ENCODE measurements around the gene PIGQ. TPM values are rescaled to one million over a fixed set of nuclear protein-coding genes. Genes with fewer than 3 reads are reported as not detected.

PIGQ gene
- total RNA-seq, 1 donor from 2014 or later, result 34.1 TPM

GRCh38 chr16:558298-559020 lies 11.3 kb upstream of the PIGQ start:
- Mint-ChIP-seq H3K36me3 (ENCODE audit: low read depth) (peaks cover 1% of the 10 kb centered on the region), H3K27ac (ENCODE audit: unreplicated experiment) (no peak overlapping the region)

GRCh38 chr16:559021-559380 lies 10.8 kb upstream of the PIGQ start:
- H3K4me3 Mint-ChIP-seq (ENCODE audit: unreplicated experiment), result no peak overlapping the region
- H3K4me1 Mint-ChIP-seq (ENCODE audit: low read depth), result peaks cover 3% of the 10 kb centered on the region
- H3K36me3 Mint-ChIP-seq (ENCODE audit: low read depth), result peaks cover 1% of the 10 kb centered on the region
- H3K27ac Mint-ChIP-seq (ENCODE audit: unreplicated experiment), result no peak overlapping the region
- no peak for DNase-seq (ENCODE audit: low spot score)
- no peak for TF ChIP-seq CTCF (IDR thresholded peaks at IDR 0.05)
- no peaks in the 10 kb centered on the region for H3K9me3 Mint-ChIP-seq (ENCODE audit: low read depth)
- H3K27me3 Mint-ChIP-seq (ENCODE audit: low read depth), result peaks cover 11% of the 10 kb centered on the region

More at GRCh38 chr16:558298-559020, 11.3 kb upstream of the PIGQ start:
- no peak overlapping the region for H3K4me3 Mint-ChIP-seq (ENCODE audit: unreplicated experiment)
- H3K27me3 Mint-ChIP-seq (ENCODE audit: low read depth), result peaks cover 11% of the 10 kb centered on the region
- peaks cover 3% of the 10 kb centered on the region for H3K4me1 Mint-ChIP-seq (ENCODE audit: low read depth)
- no peak for DNase-seq (ENCODE audit: low spot score)
- H3K9me3 Mint-ChIP-seq (ENCODE audit: low read depth), result no peaks in the 10 kb centered on the region
- TF ChIP-seq CTCF (IDR thresholded peaks at IDR 0.05), result no peak

- H3K36me3 Mint-ChIP-seq (ENCODE audit: low read depth), result no peaks in the 10 kb centered on the region
- no peak for TF ChIP-seq CTCF (IDR thresholded peaks at IDR 0.05)
- DNase-seq (ENCODE audit: low spot score), result no peak
- H3K27me3 Mint-ChIP-seq (ENCODE audit: low read depth), result peaks cover 11% of the 10 kb centered on the region
- no peaks in the 10 kb centered on the region for H3K4me1 Mint-ChIP-seq (ENCODE audit: low read depth)
- no peak overlapping the region for H3K27ac Mint-ChIP-seq (ENCODE audit: unreplicated experiment)
- H3K9me3 Mint-ChIP-seq (ENCODE audit: low read depth), result no peaks in the 10 kb centered on the region
- H3K4me3 Mint-ChIP-seq (ENCODE audit: unreplicated experiment), result no peak overlapping the region
Measured at GRCh38 chr16:559411-560203, 10.2 kb upstream of the PIGQ start.

- no peak for DNase-seq (ENCODE audit: low spot score)
- Mint-ChIP-seq H3K27me3 (ENCODE audit: low read depth) (peaks cover 11% of the 10 kb centered on the region), H3K27ac (ENCODE audit: unreplicated experiment) (no peak within 1 kb of the TSS), H3K9me3 (ENCODE audit: low read depth) (no peaks in the 10 kb centered on the region), H3K4me1 (ENCODE audit: low read depth) (no peaks in the 10 kb centered on the region), H3K4me3 (ENCODE audit: unreplicated experiment) (no peak within 1 kb of the TSS), H3K36me3 (ENCODE audit: low read depth) (no peaks in the 10 kb centered on the region)
- no peak for TF ChIP-seq CTCF (IDR thresholded peaks at IDR 0.05)
Measured at GRCh38 chr16:560204-560700, 9.5 kb upstream of the PIGQ start, which contains the start of gene PRR35. PRR35 (plus strand) TSS chr16:560394; CDS start chr16:563295, 2,901 bp downstream.

GRCh38 chr16:560701-561412 lies 8.9 kb upstream of the PIGQ start:
- Mint-ChIP-seq H3K27ac (ENCODE audit: unreplicated experiment) (no peak overlapping the region), H3K9me3 (ENCODE audit: low read depth) (no peaks in the 10 kb centered on the region), H3K4me3 (ENCODE audit: unreplicated experiment) (no peak overlapping the region), H3K4me1 (ENCODE audit: low read depth) (no peaks in the 10 kb centered on the region), H3K27me3 (ENCODE audit: low read depth) (peaks cover 11% of the 10 kb centered on the region), H3K36me3 (ENCODE audit: low read depth) (no peaks in the 10 kb centered on the region)
- DNase-seq (ENCODE audit: low spot score), result no peak
- no peak for TF ChIP-seq CTCF (IDR thresholded peaks at IDR 0.05)
